Measurements from ENCODE around the gene NFASC.

The NFASC gene

DNA sequence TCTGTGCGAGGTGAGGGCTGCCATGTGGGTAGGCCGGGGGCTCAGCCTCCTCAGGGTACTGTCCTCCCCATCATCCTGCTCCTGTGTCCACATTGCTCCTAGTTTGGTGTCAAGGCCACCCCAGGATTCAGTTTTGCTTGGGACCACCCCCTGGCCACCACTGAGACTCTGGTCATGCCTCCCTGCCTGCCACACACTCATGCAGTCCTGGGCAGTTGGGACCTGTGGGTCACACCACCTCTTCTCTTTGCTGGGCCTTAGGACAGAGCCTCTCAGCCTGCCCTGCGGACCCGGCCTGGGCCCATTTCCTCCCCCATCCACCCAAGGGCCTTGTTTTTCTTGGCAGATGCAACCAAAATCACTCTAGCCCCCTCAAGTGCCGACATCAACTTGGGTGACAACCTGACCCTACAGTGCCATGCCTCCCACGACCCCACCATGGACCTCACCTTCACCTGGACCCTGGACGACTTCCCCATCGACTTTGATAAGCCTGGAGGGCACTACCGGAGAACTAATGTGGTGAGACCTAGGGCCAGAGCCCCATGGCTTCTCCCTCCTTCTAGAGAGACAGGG is 194.2 kb downstream of the NFASC start:
- TF ChIP-seq EZH2phosphoT487 (conservative IDR thresholded peaks at IDR 0.05; ENCODE audit: low read length), result no peak
- TF ChIP-seq, protein P1, sequence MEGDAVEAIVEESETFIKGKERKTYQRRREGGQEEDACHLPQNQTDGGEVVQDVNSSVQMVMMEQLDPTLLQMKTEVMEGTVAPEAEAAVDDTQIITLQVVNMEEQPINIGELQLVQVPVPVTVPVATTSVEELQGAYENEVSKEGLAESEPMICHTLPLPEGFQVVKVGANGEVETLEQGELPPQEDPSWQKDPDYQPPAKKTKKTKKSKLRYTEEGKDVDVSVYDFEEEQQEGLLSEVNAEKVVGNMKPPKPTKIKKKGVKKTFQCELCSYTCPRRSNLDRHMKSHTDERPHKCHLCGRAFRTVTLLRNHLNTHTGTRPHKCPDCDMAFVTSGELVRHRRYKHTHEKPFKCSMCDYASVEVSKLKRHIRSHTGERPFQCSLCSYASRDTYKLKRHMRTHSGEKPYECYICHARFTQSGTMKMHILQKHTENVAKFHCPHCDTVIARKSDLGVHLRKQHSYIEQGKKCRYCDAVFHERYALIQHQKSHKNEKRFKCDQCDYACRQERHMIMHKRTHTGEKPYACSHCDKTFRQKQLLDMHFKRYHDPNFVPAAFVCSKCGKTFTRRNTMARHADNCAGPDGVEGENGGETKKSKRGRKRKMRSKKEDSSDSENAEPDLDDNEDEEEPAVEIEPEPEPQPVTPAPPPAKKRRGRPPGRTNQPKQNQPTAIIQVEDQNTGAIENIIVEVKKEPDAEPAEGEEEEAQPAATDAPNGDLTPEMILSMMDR (IDR thresholded peaks at IDR 0.05; ENCODE audit: insufficient read depth, low read length, poor library complexity, severe bottlenecking), result no peak
- Histone ChIP-seq H3F3A (ENCODE audit: insufficient read depth) (no peaks in the 10 kb centered on the region), H2AFZ (ENCODE audit: low read depth, low read length, severe bottlenecking) (no peak overlapping the region), H3K4me2 (ENCODE audit: low read depth, low read length, poor library complexity, severe bottlenecking) (no peak overlapping the region), H3K4me3 (ENCODE audit: insufficient read depth, low read length, poor library complexity, severe bottlenecking) (no peak overlapping the region), H3K9ac (ENCODE audit: low read length) (no peak overlapping the region), H3K9me3 (ENCODE audit: insufficient read depth, low read length) (no peaks in the 10 kb centered on the region), H3K36me3 (ENCODE audit: low read length) (no peaks in the 10 kb centered on the region), H4K20me1 (ENCODE audit: low read depth, low read length) (no peaks in the 10 kb centered on the region), H3K79me2 (ENCODE audit: insufficient read depth, low read length) (no peaks in the 10 kb centered on the region), H3K9me2 (replicated peaks; ENCODE audit: insufficient read depth, low read length) (no peaks in the 10 kb centered on the region), H3K27ac (ENCODE audit: low read depth, low read length) (no peak overlapping the region), H3K27me3 (ENCODE audit: low read length) (no peaks in the 10 kb centered on the region)

DNA sequence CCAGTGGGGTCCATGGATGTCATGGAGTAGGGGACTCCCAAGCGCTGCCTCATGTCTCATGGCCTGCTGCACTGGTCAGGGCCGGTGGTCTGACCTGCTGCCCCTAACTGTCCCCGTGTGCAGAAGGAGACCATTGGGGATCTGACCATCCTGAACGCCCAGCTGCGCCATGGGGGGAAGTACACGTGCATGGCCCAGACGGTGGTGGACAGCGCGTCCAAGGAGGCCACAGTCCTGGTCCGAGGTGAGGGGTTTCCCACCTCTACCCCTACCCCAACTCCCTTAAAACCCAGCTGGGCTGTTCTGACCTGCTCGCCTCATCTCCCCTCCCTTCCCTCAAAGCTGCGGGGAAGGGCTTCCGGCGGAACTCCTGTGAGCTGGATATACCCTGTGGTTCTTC is 195.0 kb downstream of the NFASC start:
- no peak for TF ChIP-seq EZH2phosphoT487 (conservative IDR thresholded peaks at IDR 0.05; ENCODE audit: low read length)
- TF ChIP-seq, protein P1 (IDR thresholded peaks at IDR 0.05; ENCODE audit: insufficient read depth, low read length, poor library complexity, severe bottlenecking), result no peak

DNA sequence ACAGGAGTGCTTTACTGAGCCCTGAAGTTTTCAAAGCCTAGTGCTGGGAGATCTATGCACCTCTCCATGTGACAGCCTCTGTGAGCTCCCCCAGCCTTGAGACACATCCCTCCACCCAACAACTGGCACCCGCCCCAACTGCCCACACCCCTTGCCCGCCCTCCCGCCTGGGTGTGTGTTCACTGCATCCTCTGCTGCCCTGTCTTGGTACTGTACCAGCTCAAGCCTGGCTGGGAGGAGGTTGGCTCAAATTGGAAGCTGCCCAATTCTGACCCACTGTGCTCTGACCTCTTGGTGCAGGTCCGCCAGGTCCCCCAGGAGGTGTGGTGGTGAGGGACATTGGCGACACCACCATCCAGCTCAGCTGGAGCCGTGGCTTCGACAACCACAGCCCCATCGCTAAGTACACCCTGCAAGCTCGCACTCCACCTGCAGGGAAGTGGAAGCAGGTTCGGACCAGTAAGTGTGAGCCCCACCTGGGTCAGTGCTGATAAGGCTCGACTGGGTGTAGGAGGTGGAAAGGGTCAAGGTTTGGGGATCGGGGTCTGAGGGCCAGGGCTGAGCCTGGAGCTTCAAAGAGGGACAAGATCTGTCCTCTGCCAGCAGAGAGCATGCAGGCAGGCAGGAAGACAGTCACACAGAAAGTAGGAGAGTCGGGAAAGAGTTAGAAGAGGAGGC is 195.6 kb downstream of the NFASC start:
- no peak overlapping the region for H3K4me3 ChIP-seq (ENCODE audit: insufficient read depth, low read length, poor library complexity, severe bottlenecking)
- H3K9me2 ChIP-seq (replicated peaks; ENCODE audit: insufficient read depth, low read length), result no peaks in the 10 kb centered on the region
- H3F3A ChIP-seq (ENCODE audit: insufficient read depth), result no peaks in the 10 kb centered on the region
- no peaks in the 10 kb centered on the region for H4K20me1 ChIP-seq (ENCODE audit: low read depth, low read length)
- H3K27me3 ChIP-seq (ENCODE audit: low read length), result no peaks in the 10 kb centered on the region
- H3K36me3 ChIP-seq (ENCODE audit: low read length), result no peaks in the 10 kb centered on the region
- no peaks in the 10 kb centered on the region for H3K9me3 ChIP-seq (ENCODE audit: insufficient read depth, low read length)
- H3K79me2 ChIP-seq (ENCODE audit: insufficient read depth, low read length), result no peaks in the 10 kb centered on the region
- H3K27ac ChIP-seq (ENCODE audit: low read depth, low read length), result no peak overlapping the region
- no peak overlapping the region for H3K9ac ChIP-seq (ENCODE audit: low read length)
- no peak for TF ChIP-seq EZH2phosphoT487 (conservative IDR thresholded peaks at IDR 0.05; ENCODE audit: low read length)
- TF ChIP-seq, protein P1 (IDR thresholded peaks at IDR 0.05; ENCODE audit: insufficient read depth, low read length, poor library complexity, severe bottlenecking), result no peak
- no peak overlapping the region for H2AFZ ChIP-seq (ENCODE audit: low read depth, low read length, severe bottlenecking)
- no peak overlapping the region for H3K4me2 ChIP-seq (ENCODE audit: low read depth, low read length, poor library complexity, severe bottlenecking)

More for the DNA sequence above, 195.0 kb downstream of the NFASC start:
- H3K4me3 ChIP-seq (ENCODE audit: insufficient read depth, low read length, poor library complexity, severe bottlenecking), result no peak overlapping the region
- H3K36me3 ChIP-seq (ENCODE audit: low read length), result no peaks in the 10 kb centered on the region
- H4K20me1 ChIP-seq (ENCODE audit: low read depth, low read length), result no peaks in the 10 kb centered on the region
- H3K27ac ChIP-seq (ENCODE audit: low read depth, low read length), result no peak overlapping the region
- no peaks in the 10 kb centered on the region for H3K27me3 ChIP-seq (ENCODE audit: low read length)
- H3K9me3 ChIP-seq (ENCODE audit: insufficient read depth, low read length), result no peaks in the 10 kb centered on the region
- no peak overlapping the region for H3K9ac ChIP-seq (ENCODE audit: low read length)
- H3K79me2 ChIP-seq (ENCODE audit: insufficient read depth, low read length), result no peaks in the 10 kb centered on the region
- no peaks in the 10 kb centered on the region for H3F3A ChIP-seq (ENCODE audit: insufficient read depth)
- no peaks in the 10 kb centered on the region for H3K9me2 ChIP-seq (replicated peaks; ENCODE audit: insufficient read depth, low read length)
- H2AFZ ChIP-seq (ENCODE audit: low read depth, low read length, severe bottlenecking), result no peak overlapping the region
- no peak overlapping the region for H3K4me2 ChIP-seq (ENCODE audit: low read depth, low read length, poor library complexity, severe bottlenecking)

Data from SU-DHL-6 (cell line).